ENCODE results near the gene FOXR1.

FOXR1 gene, protein sequence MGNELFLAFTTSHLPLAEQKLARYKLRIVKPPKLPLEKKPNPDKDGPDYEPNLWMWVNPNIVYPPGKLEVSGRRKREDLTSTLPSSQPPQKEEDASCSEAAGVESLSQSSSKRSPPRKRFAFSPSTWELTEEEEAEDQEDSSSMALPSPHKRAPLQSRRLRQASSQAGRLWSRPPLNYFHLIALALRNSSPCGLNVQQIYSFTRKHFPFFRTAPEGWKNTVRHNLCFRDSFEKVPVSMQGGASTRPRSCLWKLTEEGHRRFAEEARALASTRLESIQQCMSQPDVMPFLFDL

DNA sequence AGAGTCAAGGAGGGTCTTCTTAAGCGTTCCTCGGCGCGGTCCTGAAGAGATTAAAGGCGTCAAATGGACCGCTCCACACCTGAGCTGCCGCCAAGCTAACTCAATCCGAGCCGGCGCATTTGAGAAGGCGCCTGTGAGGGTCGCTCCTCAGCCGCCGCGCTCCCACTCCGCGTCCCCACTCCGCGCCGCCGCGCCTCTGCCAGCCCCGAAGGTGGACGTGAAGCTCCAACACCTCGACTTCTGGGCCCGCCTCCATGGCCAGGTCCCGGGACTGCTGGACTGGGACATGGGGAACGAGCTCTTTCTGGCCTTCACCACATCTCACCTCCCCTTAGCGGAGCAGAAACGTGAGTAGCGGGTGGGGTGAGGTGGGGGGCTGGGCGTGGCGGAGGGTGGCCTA, at the start of gene FOXR1:
Gene FOXR1 (plus strand): TSS at position 116 of the 400 bp plus-strand sequence. CDS start 171 bp downstream, at position 287.
- no peak for DNase-seq (ENCODE audit: low read depth)
- no peak within 1 kb of the TSS for H3K4me3 ChIP-seq (ENCODE audit: low read depth, low read length)
- TF ChIP-seq, protein P1, sequence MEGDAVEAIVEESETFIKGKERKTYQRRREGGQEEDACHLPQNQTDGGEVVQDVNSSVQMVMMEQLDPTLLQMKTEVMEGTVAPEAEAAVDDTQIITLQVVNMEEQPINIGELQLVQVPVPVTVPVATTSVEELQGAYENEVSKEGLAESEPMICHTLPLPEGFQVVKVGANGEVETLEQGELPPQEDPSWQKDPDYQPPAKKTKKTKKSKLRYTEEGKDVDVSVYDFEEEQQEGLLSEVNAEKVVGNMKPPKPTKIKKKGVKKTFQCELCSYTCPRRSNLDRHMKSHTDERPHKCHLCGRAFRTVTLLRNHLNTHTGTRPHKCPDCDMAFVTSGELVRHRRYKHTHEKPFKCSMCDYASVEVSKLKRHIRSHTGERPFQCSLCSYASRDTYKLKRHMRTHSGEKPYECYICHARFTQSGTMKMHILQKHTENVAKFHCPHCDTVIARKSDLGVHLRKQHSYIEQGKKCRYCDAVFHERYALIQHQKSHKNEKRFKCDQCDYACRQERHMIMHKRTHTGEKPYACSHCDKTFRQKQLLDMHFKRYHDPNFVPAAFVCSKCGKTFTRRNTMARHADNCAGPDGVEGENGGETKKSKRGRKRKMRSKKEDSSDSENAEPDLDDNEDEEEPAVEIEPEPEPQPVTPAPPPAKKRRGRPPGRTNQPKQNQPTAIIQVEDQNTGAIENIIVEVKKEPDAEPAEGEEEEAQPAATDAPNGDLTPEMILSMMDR (conservative IDR thresholded peaks at IDR 0.05; ENCODE audit: low read depth, low read length) = no peak

DNA sequence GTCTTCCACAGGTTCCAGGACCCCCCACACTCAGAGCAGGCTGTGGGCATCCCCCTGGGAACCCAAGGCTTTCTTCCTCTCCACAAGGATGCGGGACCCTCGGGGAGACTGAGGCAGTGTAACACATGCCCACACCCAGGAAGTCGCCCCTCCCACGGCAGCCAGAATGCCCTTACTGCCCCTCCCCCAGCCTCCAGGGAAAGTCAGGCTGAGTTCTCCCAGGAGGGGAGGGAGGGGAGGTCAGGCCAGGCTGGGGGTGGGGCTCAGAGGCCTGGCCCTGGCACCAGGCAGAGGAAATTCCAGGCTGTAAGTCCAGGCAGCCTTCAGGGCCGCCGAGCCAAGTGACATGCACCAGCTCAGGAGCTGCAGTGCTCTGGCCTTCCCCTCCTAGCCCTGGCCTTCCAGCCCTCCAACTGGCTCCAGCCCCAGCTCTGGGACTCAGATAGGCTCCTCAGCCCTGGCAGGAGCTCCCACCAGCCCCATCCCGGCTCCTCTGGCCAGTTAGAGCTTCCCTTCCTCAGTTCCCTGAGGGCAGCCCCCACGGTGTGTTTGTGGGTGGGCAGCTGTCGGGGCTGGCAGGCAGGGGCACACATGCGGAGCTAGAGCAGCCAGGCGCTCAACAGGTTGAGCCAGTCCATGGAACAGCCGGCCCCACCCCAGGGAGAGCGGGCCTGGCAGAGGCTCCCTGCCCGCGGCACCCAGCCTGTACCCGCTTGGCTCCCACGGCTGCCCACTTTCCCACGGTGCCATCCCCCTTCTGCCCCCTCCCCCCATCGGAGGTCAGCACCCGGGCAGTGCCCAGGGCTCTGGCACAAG, 49.4 kb upstream of the FOXR1 start:
- peak overlapping the region; percentile 98 for H3K4me3 ChIP-seq (ENCODE audit: low read depth, low read length)
- DNase-seq (ENCODE audit: low read depth) = peak; percentile 42
- TF ChIP-seq, protein P1 (conservative IDR thresholded peaks at IDR 0.05; ENCODE audit: low read depth, low read length) = no peak

DNA sequence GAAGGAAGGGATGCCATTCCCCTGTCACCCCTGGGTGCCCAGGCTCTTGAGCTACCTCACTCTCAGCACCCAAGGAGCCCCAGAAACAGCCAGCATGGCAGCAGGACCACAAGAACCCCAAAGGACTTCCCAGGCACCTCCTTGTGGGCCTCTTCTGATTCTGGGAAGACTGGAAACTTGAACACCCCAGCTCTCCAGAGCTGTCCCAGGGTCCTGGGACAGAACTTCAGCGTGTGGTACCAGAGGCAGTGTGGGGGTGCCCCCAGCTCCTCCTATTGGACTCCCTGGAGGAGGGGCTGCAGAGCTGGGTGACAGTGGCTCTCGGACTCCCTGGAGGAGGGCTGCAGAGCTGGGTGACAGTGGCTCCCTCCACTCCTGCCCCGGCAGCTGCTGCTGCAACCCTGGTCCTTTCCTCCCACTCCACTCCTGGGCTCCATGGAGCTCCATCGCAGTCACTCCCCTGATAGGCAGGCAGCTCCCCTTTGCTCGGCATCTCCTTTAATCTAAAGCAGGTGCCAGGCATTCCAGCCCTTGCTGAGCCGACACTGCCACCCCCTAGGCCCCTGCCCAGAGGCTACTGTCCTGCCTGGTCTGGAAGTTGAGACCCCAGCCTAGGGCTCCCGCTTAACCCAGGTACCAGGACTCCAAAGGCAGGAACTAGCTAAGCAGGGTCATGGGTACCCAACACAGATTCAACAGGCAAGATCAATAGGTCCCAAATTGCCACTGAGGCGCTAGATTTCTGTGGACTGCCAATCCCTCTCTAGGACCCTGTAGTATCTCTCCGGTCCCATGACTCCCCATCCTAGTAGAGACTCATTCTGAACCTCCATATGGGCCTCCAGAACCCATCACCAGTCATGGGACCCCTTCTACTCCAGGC, 48.6 kb upstream of the FOXR1 start:
- H3K4me3 ChIP-seq (ENCODE audit: low read depth, low read length) = peak overlapping the region; percentile 98
- DNase-seq (ENCODE audit: low read depth) = no peak
- TF ChIP-seq, protein P1 (conservative IDR thresholded peaks at IDR 0.05; ENCODE audit: low read depth, low read length) = no peak

DNA sequence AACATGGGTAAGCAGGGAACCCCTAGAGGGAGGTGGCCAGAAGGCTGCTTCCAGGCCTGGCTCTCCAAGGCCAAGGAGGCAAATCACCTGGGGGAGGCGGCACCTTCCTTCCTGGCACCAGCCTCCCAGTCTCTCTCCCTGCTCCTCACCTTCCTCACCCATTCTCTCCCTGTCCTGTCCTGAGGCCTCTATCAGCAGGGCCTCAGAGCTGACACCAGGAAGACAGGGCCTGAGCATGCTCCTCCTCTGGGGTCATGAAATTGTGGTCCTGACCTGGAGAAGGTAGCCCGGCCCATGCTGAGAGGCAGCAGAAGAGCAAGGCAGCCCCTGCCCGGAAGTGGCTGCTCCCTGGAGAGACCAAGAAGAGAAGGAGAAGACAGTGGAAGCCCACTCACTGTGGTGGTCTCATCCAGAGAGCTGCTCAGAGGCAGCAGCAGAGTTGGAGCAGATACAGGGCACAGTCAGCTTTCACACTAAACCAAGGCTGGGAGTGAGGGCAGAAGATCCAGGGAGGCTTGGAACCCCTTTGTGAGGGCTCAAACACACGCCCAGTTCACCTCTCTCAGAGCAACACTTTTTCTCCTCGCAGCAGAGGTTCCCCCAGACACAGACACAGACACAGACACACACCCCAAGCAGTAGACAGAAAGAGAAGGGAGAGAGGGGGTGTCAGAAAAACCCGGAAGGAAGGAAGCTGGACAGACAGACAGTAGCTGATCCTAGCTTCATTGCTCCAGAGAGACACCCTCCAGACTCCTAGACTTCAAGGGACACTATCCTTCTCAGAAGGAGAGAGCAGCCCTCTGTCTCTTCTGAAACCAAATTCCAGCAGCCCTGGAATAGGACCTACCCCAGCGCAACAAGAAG, 47.6 kb upstream of the FOXR1 start:
- TF ChIP-seq, protein P1 (conservative IDR thresholded peaks at IDR 0.05; ENCODE audit: low read depth, low read length) = no peak
- peak overlapping the region; percentile 98 for H3K4me3 ChIP-seq (ENCODE audit: low read depth, low read length)
- DNase-seq (ENCODE audit: low read depth) = no peak

DNA sequence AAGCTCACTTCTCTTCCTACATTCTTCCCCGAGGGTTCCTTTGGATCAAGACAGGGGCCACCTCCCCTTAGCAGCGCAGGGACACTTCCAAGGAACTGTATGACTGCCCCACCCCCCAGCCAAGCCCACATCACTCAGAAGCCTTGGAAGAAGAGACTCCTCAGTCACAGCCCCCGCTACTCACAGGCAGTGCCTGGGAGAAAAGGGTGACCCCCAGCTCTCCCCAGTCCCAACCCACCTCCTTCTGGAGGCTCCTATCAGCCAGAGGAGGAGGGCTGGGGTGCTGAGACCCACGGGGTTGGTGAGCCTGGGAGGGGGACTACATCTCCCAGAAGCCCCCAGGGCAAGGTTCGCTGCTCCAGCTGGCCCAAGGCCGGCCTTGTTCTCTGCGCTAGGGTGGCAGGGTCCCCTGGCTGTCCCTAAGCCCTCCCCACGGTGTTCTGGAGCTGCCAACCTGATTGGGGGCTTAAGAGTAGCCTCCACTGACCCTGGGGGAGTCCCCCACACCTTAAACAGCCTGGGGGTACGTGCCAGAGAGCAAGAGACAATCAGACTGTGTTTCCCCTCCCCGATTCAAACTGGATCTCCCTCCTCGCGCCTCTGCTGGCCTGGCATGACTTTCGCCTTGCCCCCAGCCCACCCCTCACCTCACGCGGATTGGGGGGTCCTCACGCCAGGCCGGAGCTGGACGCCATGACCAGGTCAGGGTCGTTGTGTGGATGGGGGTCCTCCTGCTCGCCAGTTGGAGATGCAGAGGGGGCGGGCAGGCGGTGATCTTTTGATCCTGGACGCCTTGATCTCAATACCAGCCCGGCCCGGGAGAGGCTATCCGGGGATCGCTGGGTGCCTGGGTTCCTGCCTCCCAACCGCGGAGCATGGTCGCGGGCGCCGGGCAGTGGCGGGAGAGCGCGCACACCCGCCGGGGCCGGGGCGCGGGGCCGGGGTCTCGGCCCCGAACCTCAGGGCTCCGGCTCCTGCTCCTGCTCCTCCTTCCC, 46.7 kb upstream of the FOXR1 start:
- TF ChIP-seq, protein P1 (conservative IDR thresholded peaks at IDR 0.05; ENCODE audit: low read depth, low read length) = no peak
- DNase-seq (ENCODE audit: low read depth) = peak; percentile 53
- peak overlapping the region; percentile 98 for H3K4me3 ChIP-seq (ENCODE audit: low read depth, low read length)
